T follicular helper cell (primary cell): ENCODE measurements around the gene CCDC69.
"Not testable (repeated sequence)": the region's sequence is repeated elsewhere in the genome, so short reads cannot be mapped to it uniquely, and the experiment has no call there.

Source experiments
- DNase-seq: peaks from one replicate; pipeline ENCODE4 v3.0.0-alpha.2; 2020; ENCODE audit warnings: low read depth
- total RNA-seq, 2 experiments: gene quantifications; one replicate each; lab custom pipeline; 2026; lab: John Stamatoyannopoulos, UW

The CCDC69 gene
- total RNA-seq = 36.6 to 166 reads per million in 2 experiments

- DNase-seq = no peak
Measured at GRCh38 chr5:151223447-151224264, at the start of gene CCDC69. TSS of gene CCDC69 (minus strand) at chr5:151224092. CDS start at chr5:151223970, 122 bp downstream.

- no peak for DNase-seq
Measured at GRCh38 chr5:151271336-151271735, 47.4 kb upstream of the CCDC69 start.

- DNase-seq = no peak
Measured at GRCh38 chr5:151270599-151270998, 46.7 kb upstream of the CCDC69 start.

GRCh38 chr5:151267491-151268260, 43.8 kb upstream of the CCDC69 start:
- no peak for DNase-seq

- DNase-seq = no peak
Measured at GRCh38 chr5:151264113-151264512, 40.2 kb upstream of the CCDC69 start.

- no peak for DNase-seq
Measured at GRCh38 chr5:151262532-151262931, 38.6 kb upstream of the CCDC69 start.

- no peak for DNase-seq
Measured at GRCh38 chr5:151259931-151260330, 36.0 kb upstream of the CCDC69 start.

- no peak for DNase-seq
Measured at GRCh38 chr5:151258816-151259215, 34.9 kb upstream of the CCDC69 start.

GRCh38 chr5:151258201-151258611, 34.3 kb upstream of the CCDC69 start:
- DNase-seq = no peak

- no peak for DNase-seq
Measured at GRCh38 chr5:151257731-151258181, 33.9 kb upstream of the CCDC69 start.

GRCh38 chr5:151255621-151256286, 31.9 kb upstream of the CCDC69 start:
- DNase-seq = no peak

- not testable (repeated sequence) for DNase-seq
Measured at GRCh38 chr5:151254990-151255389, 31.1 kb upstream of the CCDC69 start.

GRCh38 chr5:151254556-151254955, 30.7 kb upstream of the CCDC69 start:
- DNase-seq = no peak

- DNase-seq = no peak
Measured at GRCh38 chr5:151253605-151253950, 29.7 kb upstream of the CCDC69 start.

GRCh38 chr5:151252762-151253604, 29.1 kb upstream of the CCDC69 start, which contains the start of gene GM2A:
TSS of gene GM2A (plus strand) at chr5:151253185. CDS start at chr5:151253217, 32 bp downstream.
- DNase-seq = peak; percentile 96

- no peak for DNase-seq
Measured at GRCh38 chr5:151251621-151252020, 27.7 kb upstream of the CCDC69 start.

GRCh38 chr5:151251001-151251551, 27.2 kb upstream of the CCDC69 start:
- no peak for DNase-seq

- DNase-seq = no peak
Measured at GRCh38 chr5:151250346-151251000, 26.6 kb upstream of the CCDC69 start.

- no peak for DNase-seq
Measured at GRCh38 chr5:151249281-151249680, 25.4 kb upstream of the CCDC69 start.

GRCh38 chr5:151248651-151249050, 24.8 kb upstream of the CCDC69 start:
- DNase-seq = no peak
